Ectodermal cell (in vitro differentiated cells): ENCODE results near the gene TLE2.
"Not testable (repeated sequence)": the region's sequence is repeated elsewhere in the genome, so short reads cannot be mapped to it uniquely, and the experiment has no call there.

Source experiments
- H3K27ac ChIP-seq: 2 replicates; pipeline ENCODE4 v1.7.0; 2013; ENCODE audit warnings: mild to moderate bottlenecking, low read depth, low read length; ENCODE audit not compliant: insufficient read depth, poor library complexity, severe bottlenecking
- H3K27me3 ChIP-seq: 2 replicates; pipeline ENCODE4 v1.7.0; 2013; ENCODE audit warnings: mild to moderate bottlenecking, low read length; ENCODE audit not compliant: insufficient read depth, control insufficient read depth, poor library complexity, severe bottlenecking
- H3K36me3 ChIP-seq: one replicate; pipeline ENCODE4 v1.7.0; 2013; ENCODE audit warnings: low read length; ENCODE audit not compliant: control insufficient read depth, insufficient read depth
- H3K4me1 ChIP-seq: one replicate; pipeline ENCODE4 v1.7.0; 2013; ENCODE audit warnings: low read length; ENCODE audit not compliant: control insufficient read depth, insufficient read depth
- H3K4me3 ChIP-seq: 2 replicates; pipeline ENCODE4 v1.7.0; 2013; ENCODE audit warnings: low read depth, low read length, control low read depth; ENCODE audit not compliant: insufficient read depth
- H3K9me3 ChIP-seq: 2 replicates; pipeline ENCODE4 v1.7.0; 2013; ENCODE audit warnings: mild to moderate bottlenecking, low read length, moderate library complexity; ENCODE audit not compliant: control insufficient read depth
- WGBS, 2 experiments: methylation state at CpG; one replicate each; pipeline ENCODE4 v1.1.7; 2013; ENCODE audit warnings: missing lambda C conversion rate in 2 of 2; 5-methylcytosine and 5-hydroxymethylcytosine counted together

TLE2 gene

DNA sequence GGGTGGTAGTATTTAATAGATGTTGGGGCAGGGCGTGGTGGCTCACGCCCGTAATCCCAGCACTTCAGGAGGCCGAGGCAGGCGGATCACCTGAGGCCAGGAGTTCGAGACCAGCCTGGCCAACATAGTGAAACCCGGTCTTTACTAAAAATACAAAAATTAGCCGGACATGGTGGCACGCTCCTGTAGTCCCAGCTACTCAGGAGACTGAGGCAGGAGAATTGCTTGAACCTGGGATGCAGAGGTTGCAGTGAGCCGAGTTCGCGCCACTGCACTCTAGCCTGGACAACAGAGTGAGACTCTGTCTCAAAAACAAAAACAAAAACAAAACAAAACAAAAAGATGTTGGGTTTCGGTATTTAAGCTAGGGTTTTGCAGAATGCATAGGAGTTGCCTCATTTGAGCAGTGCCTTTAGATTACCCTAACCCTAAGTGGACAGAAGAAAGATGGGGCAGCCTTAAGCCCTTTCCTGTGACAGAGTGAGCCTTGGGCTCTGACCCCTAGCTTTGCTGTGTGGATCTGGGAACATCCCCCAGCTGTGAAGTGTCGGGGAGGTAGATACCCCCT, 8.0 kb upstream of the TLE2 start:
- Histone ChIP-seq H3K4me1 (peaks cover 24% of the 10 kb centered on the region), H3K27me3 (peaks cover 79% of the 10 kb centered on the region)
- not testable (repeated sequence) for H3K27ac ChIP-seq, H3K9me3 ChIP-seq, H3K4me3 ChIP-seq, H3K36me3 ChIP-seq
- WGBS, 2 experiments = 53 to 54% methylated on average over 14 of the region's 14 CpGs

DNA sequence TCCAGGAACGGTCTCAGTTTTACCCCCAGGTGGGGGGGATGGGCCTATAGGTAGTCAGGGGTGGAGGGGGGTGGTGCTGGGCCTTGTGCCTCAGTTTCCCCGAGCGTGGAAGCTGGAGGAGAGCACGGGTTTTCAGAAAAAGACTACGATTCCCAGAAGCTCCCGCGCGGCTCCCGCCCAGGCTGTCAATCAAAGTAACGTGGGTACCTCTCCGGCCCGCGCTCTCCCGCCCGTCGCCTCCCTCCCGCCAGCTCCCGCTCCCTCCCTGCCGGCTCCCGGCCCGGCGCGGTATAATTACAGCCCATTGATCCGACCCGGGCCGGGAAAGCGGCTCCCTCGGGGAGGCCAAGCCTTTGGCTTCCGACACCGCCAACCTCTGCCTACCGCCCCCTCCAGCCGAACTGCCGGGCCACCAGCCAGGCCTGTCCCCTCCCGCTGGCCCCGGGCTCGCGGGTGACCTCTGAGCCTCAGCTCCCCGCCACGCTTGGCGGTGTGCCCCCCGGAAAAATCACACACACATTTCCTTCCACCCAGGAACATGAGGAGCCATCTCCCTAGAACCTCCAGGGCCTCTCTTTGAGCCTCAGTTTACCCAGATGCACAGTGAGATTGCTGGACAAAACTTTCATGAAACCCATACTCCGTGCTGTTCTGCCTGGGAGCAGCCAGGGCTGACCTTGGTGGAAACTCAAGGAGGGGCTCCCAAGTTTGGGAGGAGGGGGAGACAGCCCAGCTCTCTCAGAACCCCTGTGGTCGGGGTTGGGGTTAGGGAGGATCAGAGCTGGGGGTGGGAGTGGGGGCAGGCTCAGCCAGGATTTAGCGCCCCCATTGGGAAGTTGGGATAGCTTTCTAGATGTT, 7.3 kb upstream of the TLE2 start:
- peak overlapping the region; percentile 72 for H3K27ac ChIP-seq
- peaks cover 79% of the 10 kb centered on the region for H3K27me3 ChIP-seq
- H3K36me3 ChIP-seq = no peaks in the 10 kb centered on the region
- peaks cover 18% of the 10 kb centered on the region for H3K4me1 ChIP-seq
- peak overlapping the region; percentile 50 for H3K4me3 ChIP-seq
- H3K9me3 ChIP-seq = no peaks in the 10 kb centered on the region
- 0% methylated on average over 44 of the region's 44 CpGs for WGBS, 2 experiments

DNA sequence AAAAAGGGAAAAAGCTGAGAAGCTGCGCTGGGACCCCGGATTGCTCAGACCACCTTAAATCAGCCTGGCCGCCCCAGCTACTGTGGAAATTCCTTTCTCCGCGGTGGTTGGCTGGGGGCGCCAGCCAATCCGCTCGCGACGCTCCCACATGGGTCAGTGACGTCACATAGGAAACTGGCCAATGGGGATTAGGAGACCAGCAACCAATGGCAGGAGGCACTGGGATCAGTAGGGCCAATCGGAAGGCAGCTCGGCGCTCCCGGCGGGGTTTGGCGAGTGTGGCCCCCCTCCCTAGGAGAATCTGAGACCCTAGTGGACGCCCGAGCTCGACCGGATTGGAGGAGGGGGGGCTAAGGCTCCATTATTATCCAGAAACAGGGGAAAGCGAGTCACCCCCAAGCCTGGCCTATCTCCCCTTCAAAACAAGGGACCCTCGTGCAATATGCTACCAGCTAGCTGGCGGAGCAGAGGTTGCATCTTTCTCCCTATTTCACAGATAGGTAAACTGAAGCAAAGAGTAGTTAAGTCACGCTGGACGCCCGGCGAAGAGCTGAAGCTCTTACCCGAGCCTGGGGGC, 6.5 kb upstream of the TLE2 start:
- 1% methylated on average over 29 of the region's 29 CpGs for WGBS, 2 experiments

DNA sequence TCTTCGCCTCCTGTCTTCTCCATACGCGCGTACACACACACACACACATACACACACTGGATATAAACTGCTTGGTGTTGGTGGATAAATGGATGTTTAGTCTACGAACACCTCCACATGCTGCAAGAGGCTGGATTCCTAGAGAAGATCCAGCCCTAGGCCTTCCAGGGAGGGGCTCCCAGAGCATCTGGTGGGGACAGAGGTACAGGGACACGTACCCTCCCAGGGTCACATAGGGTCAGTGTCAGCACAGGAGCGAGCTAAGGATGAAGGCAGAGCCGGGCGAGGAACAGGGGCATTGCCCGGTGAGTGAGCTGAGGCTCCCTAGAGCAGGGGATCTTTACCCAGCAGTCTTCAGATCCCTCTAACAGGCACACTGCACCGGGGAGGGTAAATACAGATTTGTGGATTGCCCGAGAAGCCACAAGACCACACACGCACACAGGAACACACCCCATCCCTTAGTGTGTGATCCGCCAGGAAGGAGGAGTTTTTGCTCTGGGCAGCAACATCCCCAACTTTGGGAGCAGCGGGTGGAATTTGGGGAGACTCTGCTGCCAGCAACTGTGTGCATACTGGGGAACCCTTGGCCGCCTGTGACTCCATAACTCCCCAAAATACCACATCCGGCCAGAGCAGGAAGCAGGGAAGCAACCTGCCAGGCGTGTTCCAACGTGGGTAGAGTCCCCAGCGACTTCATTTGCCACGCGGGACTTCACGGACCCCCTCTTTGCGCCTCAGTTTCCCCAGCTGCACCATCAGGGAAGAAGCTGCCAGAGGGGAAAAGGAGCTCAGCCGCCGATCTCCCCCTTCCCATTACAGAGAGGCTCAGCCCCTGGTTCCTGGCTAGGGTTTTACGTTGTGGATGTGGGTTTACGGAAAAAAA, 5.8 kb upstream of the TLE2 start:
- peaks cover 16% of the 10 kb centered on the region for H3K4me1 ChIP-seq
- no peaks in the 10 kb centered on the region for H3K9me3 ChIP-seq
- H3K27me3 ChIP-seq = peaks cover 83% of the 10 kb centered on the region
- peak overlapping the region; percentile 31 for H3K4me3 ChIP-seq
- 6 to 7% methylated on average over 24 to 25 of the region's 28 CpGs for WGBS, 2 experiments
- no peak overlapping the region for H3K27ac ChIP-seq
- no peaks in the 10 kb centered on the region for H3K36me3 ChIP-seq

More for the DNA sequence above, 6.5 kb upstream of the TLE2 start:
- peak overlapping the region; percentile 50 for H3K4me3 ChIP-seq
- peaks cover 82% of the 10 kb centered on the region for H3K27me3 ChIP-seq
- H3K36me3 ChIP-seq = no peaks in the 10 kb centered on the region
- peak overlapping the region; percentile 72 for H3K27ac ChIP-seq
- peaks cover 16% of the 10 kb centered on the region for H3K4me1 ChIP-seq
- H3K9me3 ChIP-seq = no peaks in the 10 kb centered on the region

DNA sequence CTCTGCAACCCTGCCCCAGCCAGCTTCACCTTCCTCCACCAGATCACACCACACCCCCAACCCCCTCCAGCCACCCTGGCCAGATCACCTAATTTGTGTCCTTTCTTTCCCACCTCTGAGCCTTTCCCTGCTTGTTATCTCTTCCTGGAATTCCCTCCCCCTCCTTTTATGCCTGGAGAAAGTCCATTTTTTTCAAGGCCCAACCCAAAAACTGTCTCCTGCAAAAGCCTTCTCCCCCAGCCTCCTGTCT, 5.3 kb upstream of the TLE2 start:
- H3K27ac ChIP-seq = no peak overlapping the region
- H3K9me3 ChIP-seq = no peaks in the 10 kb centered on the region
- peaks cover 16% of the 10 kb centered on the region for H3K4me1 ChIP-seq
- no peaks in the 10 kb centered on the region for H3K36me3 ChIP-seq
- H3K4me3 ChIP-seq = no peak overlapping the region
- H3K27me3 ChIP-seq = peaks cover 84% of the 10 kb centered on the region

DNA sequence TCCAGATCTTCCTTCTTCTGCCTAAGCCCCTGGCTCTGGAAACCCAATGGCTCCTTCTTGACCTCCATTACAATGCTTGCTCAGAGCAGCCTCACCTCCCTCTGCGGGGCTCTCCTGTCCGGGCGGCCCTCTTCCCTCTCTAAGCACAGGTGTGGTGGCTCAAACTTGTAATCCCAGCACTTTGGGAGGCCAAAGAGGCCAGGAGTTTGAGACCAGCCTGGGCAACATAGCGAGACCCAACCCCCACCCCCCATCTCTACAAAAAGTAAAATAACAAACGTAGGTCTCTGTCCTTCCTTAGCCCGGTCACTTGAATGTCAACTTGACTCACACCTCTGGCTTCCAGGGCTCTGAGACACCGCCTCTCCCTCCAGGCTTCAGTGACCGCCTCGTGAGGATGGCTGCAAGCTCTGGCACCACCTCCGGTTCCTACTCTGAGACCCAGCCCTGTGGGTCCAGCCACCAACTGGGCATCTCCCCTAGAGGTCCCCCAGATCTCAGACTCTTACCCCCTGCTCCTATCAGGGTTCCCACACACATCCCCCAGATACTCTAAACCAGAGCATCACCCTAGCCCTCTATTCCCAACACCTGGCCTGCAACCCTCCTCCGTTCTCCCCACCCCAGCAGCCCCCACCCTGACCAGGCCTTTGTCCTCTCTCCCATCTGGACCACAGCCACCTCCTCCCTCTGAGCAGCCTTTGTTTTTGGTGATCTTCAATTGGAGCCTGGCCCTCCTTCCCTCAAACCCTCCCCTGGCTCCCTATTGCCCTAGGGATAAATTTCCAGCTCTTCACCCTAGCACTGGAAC, 4.7 kb upstream of the TLE2 start:
- Histone ChIP-seq H3K36me3 (no peaks in the 10 kb centered on the region), H3K9me3 (no peaks in the 10 kb centered on the region), H3K4me1 (peaks cover 16% of the 10 kb centered on the region), H3K27me3 (peaks cover 86% of the 10 kb centered on the region), H3K27ac (no peak overlapping the region), H3K4me3 (no peak overlapping the region)
- WGBS, 2 experiments = 62% methylated on average over 11 of the region's 11 CpGs

DNA sequence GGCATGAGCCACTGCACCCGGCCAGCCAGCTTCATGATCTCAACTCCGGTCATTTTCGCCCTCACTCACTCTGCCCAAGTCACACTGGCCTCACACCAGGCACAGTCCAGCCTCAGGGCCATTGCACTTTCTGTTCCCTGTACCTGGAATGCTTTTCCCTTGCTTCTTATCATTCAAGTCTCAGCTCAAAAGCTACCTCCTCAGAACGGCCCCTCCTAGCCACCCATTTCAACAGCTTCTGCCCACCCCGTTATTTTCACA, 2.5 kb upstream of the TLE2 start:
- Histone ChIP-seq H3K27ac (no peak overlapping the region), H3K4me1 (peaks cover 22% of the 10 kb centered on the region), H3K4me3 (no peak overlapping the region), H3K9me3 (no peaks in the 10 kb centered on the region), H3K36me3 (no peaks in the 10 kb centered on the region), H3K27me3 (peaks cover 88% of the 10 kb centered on the region)
- 75 to 80% methylated on average over 4 to 5 of the region's 5 CpGs for WGBS, 2 experiments

DNA sequence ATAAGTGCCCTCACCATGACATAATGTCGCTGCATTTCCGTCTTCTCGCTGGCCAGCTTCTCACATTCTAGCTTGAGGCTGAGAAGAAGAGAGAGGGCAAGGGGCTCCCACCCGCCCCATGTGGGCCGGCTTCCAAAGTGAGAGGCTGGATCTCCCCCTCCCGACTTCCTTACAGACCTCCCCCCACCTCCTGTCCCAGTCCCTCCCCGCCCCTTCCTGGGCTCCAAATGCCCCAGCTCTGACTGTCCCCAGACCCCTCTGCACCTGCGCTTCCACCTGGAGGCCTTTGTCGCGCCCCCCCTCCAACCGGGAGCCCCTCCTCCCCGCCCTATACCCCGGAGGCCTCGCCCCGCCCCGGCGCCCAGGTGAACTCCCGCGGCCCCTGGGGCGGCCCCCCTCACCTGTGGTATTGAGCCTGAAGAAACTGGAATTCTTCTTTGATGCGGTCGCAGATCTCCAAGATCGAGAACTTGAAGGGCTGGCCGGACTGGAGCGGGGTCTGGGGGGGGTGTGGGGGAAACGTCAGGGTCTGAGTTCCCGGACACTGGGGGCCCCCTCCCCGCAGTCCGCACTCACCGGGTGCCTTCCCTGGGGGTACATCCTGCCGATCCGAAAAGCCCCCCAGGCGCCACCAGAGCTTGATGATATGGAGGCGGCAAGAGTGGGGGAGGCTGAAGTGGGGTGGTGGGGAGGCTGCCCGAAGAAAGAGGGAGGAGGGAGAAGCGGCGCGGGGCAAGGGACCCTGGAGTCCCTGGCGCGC, 595 bp downstream of the TLE2 start:
- peaks cover 6% of the 10 kb centered on the region for H3K4me1 ChIP-seq
- H3K36me3 ChIP-seq = no peaks in the 10 kb centered on the region
- no peaks in the 10 kb centered on the region for H3K9me3 ChIP-seq
- H3K27me3 ChIP-seq = peaks cover 99% of the 10 kb centered on the region
- WGBS, 2 experiments = 2% methylated on average over 38 to 40 of the region's 40 CpGs
- peak overlapping the region; percentile 16 for H3K4me3 ChIP-seq
- no peak overlapping the region for H3K27ac ChIP-seq

DNA sequence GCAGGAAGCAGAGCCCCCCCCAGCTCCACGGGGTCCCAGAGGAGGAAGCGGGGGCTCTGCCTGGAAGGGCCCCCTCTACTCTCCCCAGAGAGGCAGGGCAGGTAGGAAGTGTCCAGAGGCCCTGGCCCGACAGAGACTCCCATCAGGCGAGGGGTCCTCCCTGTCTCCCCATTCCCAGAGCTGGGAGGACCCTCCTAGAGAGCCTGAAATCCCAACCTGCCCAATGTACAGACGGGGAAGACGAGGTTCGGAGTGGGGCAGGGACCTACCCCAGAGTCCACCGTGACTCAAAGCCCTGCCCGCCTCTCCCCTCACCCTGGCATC, 1.1 kb downstream of the TLE2 start:
- 41 to 45% methylated on average over 9 of the region's 9 CpGs for WGBS, 2 experiments
- H3K36me3 ChIP-seq = no peaks in the 10 kb centered on the region
- H3K4me3 ChIP-seq = no peak overlapping the region
- H3K9me3 ChIP-seq = no peaks in the 10 kb centered on the region
- H3K4me1 ChIP-seq = peaks cover 6% of the 10 kb centered on the region
- H3K27ac ChIP-seq = no peak overlapping the region
- peaks cover 99% of the 10 kb centered on the region for H3K27me3 ChIP-seq
